CMK (cell line): ENCODE results near the gene SLC6A20.

Source experiments
- DNase-seq: peaks from one replicate; pipeline ENCODE4 v3.0.0-alpha.2; 2010; ENCODE audit warnings: low read depth

The SLC6A20 gene

DNA sequence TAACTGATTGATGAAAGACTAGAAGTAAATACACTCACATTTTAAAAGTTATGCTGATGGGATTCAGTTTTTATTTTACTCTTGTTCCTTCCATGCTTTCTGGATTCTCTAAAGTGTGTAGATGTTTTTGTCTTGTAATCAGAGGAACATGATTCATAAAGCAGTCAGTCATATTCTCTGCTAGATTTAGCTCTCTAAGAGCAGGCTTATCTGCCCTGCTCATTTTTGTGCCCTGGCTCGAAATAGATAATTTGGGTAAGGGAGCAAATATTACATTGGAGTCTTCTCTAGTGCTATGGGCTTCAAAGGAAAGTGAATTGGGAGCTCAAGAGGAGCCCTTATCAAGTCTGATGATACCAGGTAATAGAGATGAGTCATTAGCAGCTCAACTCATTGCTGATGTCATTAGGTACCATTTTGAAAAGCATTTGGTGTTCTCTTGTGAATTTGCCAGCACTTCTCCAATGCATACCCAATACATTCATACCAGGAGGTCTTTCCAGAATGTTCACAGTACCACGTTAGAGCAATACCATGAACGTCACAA lies 79.5 kb downstream of the SLC6A20 start:
- no peak for DNase-seq

DNA sequence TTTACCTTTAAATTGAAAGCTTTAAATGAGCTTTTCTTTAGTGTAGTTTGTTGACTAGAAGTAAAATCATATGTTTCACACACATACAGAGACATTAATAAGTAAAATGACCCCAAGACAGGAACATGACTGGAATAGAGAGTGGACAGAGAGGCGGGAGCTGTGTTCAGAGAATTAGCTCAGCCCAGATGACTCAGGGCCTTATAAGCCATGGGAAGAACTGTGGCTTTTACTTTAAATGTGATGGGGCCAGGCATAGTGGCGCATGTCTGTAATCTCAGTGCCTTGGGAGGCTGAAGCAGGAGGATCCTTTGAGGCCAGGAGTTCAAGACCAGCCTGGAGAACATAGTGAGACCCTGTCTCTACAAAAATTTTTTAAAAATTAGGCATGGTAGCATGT lies 80.4 kb downstream of the SLC6A20 start:
- no peak for DNase-seq

DNA sequence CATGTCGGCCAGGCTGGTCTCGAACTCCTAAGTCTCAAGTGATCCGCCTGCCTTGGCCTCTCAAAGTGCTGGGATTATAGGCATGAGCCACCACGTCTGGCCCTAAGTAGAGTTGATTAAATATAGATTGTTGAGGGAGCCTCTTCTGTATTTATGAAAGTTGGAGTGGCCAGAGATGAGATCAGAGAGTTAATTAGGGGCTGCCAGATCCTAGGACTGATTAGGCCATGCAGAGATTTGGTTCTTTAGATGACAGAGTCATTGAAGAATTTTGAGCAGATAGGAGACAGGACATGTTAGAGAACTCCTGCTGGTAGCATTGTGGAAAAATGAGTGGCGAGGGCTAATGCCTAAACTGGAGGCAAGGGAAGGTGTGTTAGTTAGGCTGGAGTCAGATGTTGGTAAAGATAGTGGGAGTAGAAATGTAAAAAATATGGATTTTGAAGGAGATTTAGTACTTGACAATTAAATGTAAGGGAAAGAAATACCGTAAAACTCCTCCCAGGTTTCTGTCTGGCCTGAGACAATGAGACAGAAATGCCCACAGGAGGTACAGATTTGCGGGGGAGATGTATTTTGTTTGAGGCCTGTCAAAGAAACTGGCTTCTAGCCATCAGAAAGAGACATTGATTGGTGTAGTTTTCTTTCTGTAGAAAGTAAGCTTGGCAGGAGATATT lies 83.8 kb downstream of the SLC6A20 start:
- DNase-seq = no peak

DNA sequence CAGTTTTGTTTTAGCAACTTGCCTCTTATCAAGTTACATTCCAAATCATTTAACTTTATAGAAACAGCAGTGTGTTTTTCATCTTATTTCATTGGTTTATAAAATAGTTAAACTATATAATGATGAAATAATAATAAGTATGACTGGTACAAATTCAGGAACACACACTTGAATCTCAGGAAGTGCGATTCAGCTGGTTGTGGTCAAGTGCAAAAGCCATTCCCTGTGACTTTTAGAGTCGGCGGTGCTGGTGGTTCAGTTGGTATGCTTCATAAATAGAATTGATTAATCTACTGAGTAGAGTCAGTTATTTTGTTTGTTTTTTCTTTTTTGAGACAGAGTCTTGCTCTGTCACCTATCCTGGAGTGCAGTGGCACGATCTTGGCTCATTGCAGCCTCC lies 84.4 kb downstream of the SLC6A20 start:
- DNase-seq = no peak

DNA sequence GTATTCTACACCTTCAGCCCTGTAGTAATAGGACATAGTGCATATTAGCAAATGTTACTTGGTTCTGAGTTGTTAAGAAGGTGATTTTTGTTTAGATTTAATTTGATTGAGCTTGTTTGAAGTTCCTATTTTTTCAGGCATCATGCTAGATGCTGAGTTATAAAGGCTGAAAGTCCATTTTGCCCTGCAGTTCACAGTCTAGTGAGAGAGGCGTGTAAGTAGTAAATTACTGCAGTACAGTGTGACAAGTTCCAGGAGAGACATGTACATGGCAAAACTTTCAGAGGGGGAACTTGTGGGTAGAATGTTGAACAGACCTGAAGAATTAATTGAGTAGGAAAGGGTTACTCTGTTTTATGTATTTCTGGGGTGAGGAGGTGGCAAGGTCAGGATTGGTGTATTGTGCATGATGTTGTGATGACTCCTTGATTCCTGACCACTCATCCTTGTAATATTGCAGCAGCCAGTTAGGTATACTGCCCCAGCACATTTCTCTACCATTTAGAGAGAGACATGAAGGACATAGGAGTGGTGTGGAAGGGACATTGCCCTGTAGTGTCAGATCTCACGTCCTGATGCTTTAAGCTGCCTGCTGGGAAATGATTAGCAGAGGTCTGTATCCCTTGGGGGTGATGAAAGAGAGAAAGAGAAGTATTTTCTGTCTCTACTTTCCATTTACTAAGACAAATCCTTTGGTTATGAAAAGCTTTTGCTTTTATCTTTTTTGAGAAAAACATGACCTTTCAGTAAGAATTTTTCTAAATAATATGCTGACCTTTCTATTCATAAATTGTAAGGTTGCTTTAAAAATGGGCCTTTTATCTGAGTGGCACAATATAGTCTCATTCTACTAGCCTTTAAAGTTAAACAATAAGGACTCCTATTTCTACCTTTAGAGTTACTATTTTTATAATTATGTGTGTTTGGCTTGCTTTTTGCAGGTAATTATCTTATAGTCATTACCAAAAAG lies 90.2 kb downstream of the SLC6A20 start:
- DNase-seq = no peak
